DOHH2 (cell line): Measurements from ENCODE around the gene TEF.

Experiments used
- EZH2phosphoT487 ChIP-seq: fragments of 200-600 bp; sonication (generic); IDR thresholded peaks from 2 replicates; pipeline ENCODE4 v1.6.1; 2017; ENCODE audit warnings: borderline replicate concordance, mild to moderate bottlenecking, antibody characterized with exemption, low read length, moderate library complexity, mixed read lengths
- TF ChIP-seq, protein P1 (sequence below): fragments of 200-600 bp; sonication (generic); IDR thresholded peaks from one replicate; pipeline ENCODE4 v1.5.1; 2014; ENCODE audit warnings: antibody characterized with exemption, mild to moderate bottlenecking, low read depth, low read length; ENCODE audit not compliant: poor library complexity, severe bottlenecking

DNA sequence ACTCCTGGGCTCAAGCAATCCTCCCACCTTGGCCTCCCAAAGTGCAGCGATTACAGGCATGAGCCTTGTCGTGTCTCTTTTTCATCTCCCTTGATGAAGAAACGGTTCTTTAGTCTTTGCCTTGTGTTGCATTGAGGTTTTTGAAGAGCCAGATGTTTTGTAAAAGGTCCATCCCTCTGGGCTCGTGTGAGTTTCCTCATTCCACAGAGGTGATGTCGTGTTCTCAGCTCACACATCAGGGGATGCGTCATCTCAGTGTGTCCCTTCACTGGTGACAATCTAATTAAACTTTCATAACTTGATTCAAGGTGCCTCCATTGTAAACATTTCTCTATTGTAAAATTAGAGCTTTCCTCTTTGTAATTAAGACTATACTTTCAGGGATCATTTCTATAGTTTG, 29.7 kb upstream of the TEF start:
- TF ChIP-seq, protein P1, sequence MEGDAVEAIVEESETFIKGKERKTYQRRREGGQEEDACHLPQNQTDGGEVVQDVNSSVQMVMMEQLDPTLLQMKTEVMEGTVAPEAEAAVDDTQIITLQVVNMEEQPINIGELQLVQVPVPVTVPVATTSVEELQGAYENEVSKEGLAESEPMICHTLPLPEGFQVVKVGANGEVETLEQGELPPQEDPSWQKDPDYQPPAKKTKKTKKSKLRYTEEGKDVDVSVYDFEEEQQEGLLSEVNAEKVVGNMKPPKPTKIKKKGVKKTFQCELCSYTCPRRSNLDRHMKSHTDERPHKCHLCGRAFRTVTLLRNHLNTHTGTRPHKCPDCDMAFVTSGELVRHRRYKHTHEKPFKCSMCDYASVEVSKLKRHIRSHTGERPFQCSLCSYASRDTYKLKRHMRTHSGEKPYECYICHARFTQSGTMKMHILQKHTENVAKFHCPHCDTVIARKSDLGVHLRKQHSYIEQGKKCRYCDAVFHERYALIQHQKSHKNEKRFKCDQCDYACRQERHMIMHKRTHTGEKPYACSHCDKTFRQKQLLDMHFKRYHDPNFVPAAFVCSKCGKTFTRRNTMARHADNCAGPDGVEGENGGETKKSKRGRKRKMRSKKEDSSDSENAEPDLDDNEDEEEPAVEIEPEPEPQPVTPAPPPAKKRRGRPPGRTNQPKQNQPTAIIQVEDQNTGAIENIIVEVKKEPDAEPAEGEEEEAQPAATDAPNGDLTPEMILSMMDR, result no peak
- TF ChIP-seq EZH2phosphoT487, result no peak
